ENCODE data around the gene PTPRG. TPM values are rescaled to one million over a fixed set of nuclear protein-coding genes. Genes with fewer than 3 reads are reported as not detected.

The PTPRG gene
- total and polyA plus RNA-seq, 5 experiments from 2014 or later, result not detected

GRCh38 chr3:61565569-61565968 is 4.2 kb downstream of the PTPRG start:
- POLR2A ChIA-PET, result no interaction called here
- H3K27ac Mint-ChIP-seq, result no peak overlapping the region
- peaks cover 21 to 43% (median 34%) of the 10 kb centered on the region in 5 donors for H3K27me3 Mint-ChIP-seq
- no peak overlapping the region for H3K4me3 Mint-ChIP-seq
- no peaks in the 10 kb centered on the region for H3K36me3 Mint-ChIP-seq
- ATAC-seq (no peak), DNase-seq (no peak)
- peaks cover 2 to 11% (median 6%) of the 10 kb centered on the region in 4 donors for H3K4me1 Mint-ChIP-seq
- peaks cover 0 to 2% (median 0%) of the 10 kb centered on the region in 9 donors for H3K9me3 Mint-ChIP-seq

GRCh38 chr3:61568127-61568526 is 6.8 kb downstream of the PTPRG start:
- DNase-seq (no peak), ATAC-seq (no peak)
- H3K27ac Mint-ChIP-seq, result no peak overlapping the region
- peaks cover 18 to 31% (median 24%) of the 10 kb centered on the region in 5 donors for H3K27me3 Mint-ChIP-seq
- H3K4me3 Mint-ChIP-seq, result no peak overlapping the region
- no peaks in the 10 kb centered on the region for H3K36me3 Mint-ChIP-seq
- peaks cover 0 to 5% (median 4%) of the 10 kb centered on the region in 4 donors for H3K4me1 Mint-ChIP-seq
- H3K9me3 Mint-ChIP-seq, result peaks cover 0 to 3% (median 0%) of the 10 kb centered on the region in 9 donors
- POLR2A ChIA-PET, result no interaction called here

GRCh38 chr3:61569856-61570580 is 8.6 kb downstream of the PTPRG start:
- POLR2A ChIA-PET, result no interaction called here
- H3K4me1 Mint-ChIP-seq, result no peaks in the 10 kb centered on the region
- peaks cover 11 to 20% (median 17%) of the 10 kb centered on the region in 5 donors for H3K27me3 Mint-ChIP-seq

GRCh38 chr3:61570813-61571212 is 9.4 kb downstream of the PTPRG start:
- H3K27ac Mint-ChIP-seq, result no peak overlapping the region
- no peaks in the 10 kb centered on the region for H3K4me1 Mint-ChIP-seq
- ATAC-seq (no peak), DNase-seq (no peak)
- peaks cover 0 to 7% (median 0%) of the 10 kb centered on the region in 9 donors for H3K9me3 Mint-ChIP-seq
- no peaks in the 10 kb centered on the region for H3K36me3 Mint-ChIP-seq
- no peak overlapping the region for H3K4me3 Mint-ChIP-seq
- peaks cover 6 to 17% (median 10%) of the 10 kb centered on the region in 5 donors for H3K27me3 Mint-ChIP-seq
- POLR2A ChIA-PET, result no interaction called here

More at GRCh38 chr3:61569856-61570580, 8.6 kb downstream of the PTPRG start:
- DNase-seq (no peak), ATAC-seq (no peak)
- no peak overlapping the region for H3K4me3 Mint-ChIP-seq
- H3K9me3 Mint-ChIP-seq, result peaks cover 0 to 7% (median 0%) of the 10 kb centered on the region in 9 donors
- no peak overlapping the region for H3K27ac Mint-ChIP-seq
- no peaks in the 10 kb centered on the region for H3K36me3 Mint-ChIP-seq

- POLR2A ChIA-PET, result no interaction called here
- no peak for ATAC-seq
- H3K27me3 Mint-ChIP-seq, result peaks cover under 1 to 14% (median 4%) of the 10 kb centered on the region in 5 donors
- H3K27ac Mint-ChIP-seq, result no peak overlapping the region
- peaks cover 0 to 7% (median 2%) of the 10 kb centered on the region in 9 donors for H3K9me3 Mint-ChIP-seq
- no peak overlapping the region for H3K4me3 Mint-ChIP-seq
- H3K36me3 Mint-ChIP-seq, result no peaks in the 10 kb centered on the region
- H3K4me1 Mint-ChIP-seq, result no peaks in the 10 kb centered on the region
- no peak for DNase-seq
Measured at GRCh38 chr3:61571516-61572336, 10.4 kb downstream of the PTPRG start.

GRCh38 chr3:61572879-61573278 is 11.5 kb downstream of the PTPRG start:
- H3K4me1 Mint-ChIP-seq, result no peaks in the 10 kb centered on the region
- H3K27me3 Mint-ChIP-seq, result peaks cover 0 to 11% (median 3%) of the 10 kb centered on the region in 5 donors
- POLR2A ChIA-PET, result no interaction called here

GRCh38 chr3:61573441-61573840 is 12.1 kb downstream of the PTPRG start:
- DNase-seq, result no peak
- no peaks in the 10 kb centered on the region for H3K4me1 Mint-ChIP-seq
- POLR2A ChIA-PET, result no interaction called here
- H3K27me3 Mint-ChIP-seq, result peaks cover 0 to 11% (median 1%) of the 10 kb centered on the region in 5 donors
- ATAC-seq, result no peak
- H3K4me3 Mint-ChIP-seq, result no peak overlapping the region
- no peaks in the 10 kb centered on the region for H3K36me3 Mint-ChIP-seq
- H3K9me3 Mint-ChIP-seq, result peaks cover 0 to 7% (median 2%) of the 10 kb centered on the region in 9 donors
- no peak overlapping the region for H3K27ac Mint-ChIP-seq

More at GRCh38 chr3:61572879-61573278, 11.5 kb downstream of the PTPRG start:
- Mint-ChIP-seq H3K36me3 (no peaks in the 10 kb centered on the region), H3K9me3 (peaks cover 0 to 7% (median 2%) of the 10 kb centered on the region in 9 donors), H3K4me3 (no peak overlapping the region), H3K27ac (no peak overlapping the region)
- DNase-seq (no peak), ATAC-seq (no peak)

- Mint-ChIP-seq H3K4me1 (no peaks in the 10 kb centered on the region), H3K27me3 (peaks cover 0 to 10% (median 4%) of the 10 kb centered on the region in 5 donors), H3K36me3 (no peaks in the 10 kb centered on the region), H3K9me3 (peaks cover 0 to 7% (median 2%) of the 10 kb centered on the region in 9 donors), H3K27ac (no peak overlapping the region), H3K4me3 (no peak overlapping the region)
- POLR2A ChIA-PET, result no interaction called here
- no peak for ATAC-seq
- no peak for DNase-seq
Measured at GRCh38 chr3:61574854-61575253, 13.5 kb downstream of the PTPRG start.

- no peak overlapping the region for H3K4me3 Mint-ChIP-seq
- H3K27me3 Mint-ChIP-seq, result peaks cover 0 to 12% (median 4%) of the 10 kb centered on the region in 5 donors
- H3K36me3 Mint-ChIP-seq, result no peaks in the 10 kb centered on the region
- no peak for DNase-seq
- ATAC-seq, result no peak
- H3K27ac Mint-ChIP-seq, result no peak overlapping the region
- H3K9me3 Mint-ChIP-seq, result peaks cover 0 to 7% (median 1%) of the 10 kb centered on the region in 9 donors
- POLR2A ChIA-PET, result no interaction called here
- no peaks in the 10 kb centered on the region for H3K4me1 Mint-ChIP-seq
Measured at GRCh38 chr3:61575893-61576292, 14.5 kb downstream of the PTPRG start.

GRCh38 chr3:61577760-61578159 is 16.4 kb downstream of the PTPRG start:
- H3K4me3 Mint-ChIP-seq, result no peak overlapping the region
- H3K9me3 Mint-ChIP-seq, result peaks cover 0 to 7% (median 0%) of the 10 kb centered on the region in 9 donors
- H3K27me3 Mint-ChIP-seq, result peaks cover 0 to 13% (median 4%) of the 10 kb centered on the region in 5 donors
- ATAC-seq (no peak), DNase-seq (no peak)
- H3K4me1 Mint-ChIP-seq, result no peaks in the 10 kb centered on the region
- POLR2A ChIA-PET, result no interaction called here
- H3K27ac Mint-ChIP-seq, result no peak overlapping the region
- H3K36me3 Mint-ChIP-seq, result no peaks in the 10 kb centered on the region

GRCh38 chr3:61578667-61579367 is 17.4 kb downstream of the PTPRG start:
- Mint-ChIP-seq H3K27me3 (peaks cover 0 to 18% (median 4%) of the 10 kb centered on the region in 5 donors), H3K27ac (no peak overlapping the region), H3K9me3 (peaks cover 0 to 7% (median 0%) of the 10 kb centered on the region in 9 donors), H3K36me3 (no peaks in the 10 kb centered on the region), H3K4me1 (no peaks in the 10 kb centered on the region), H3K4me3 (no peak overlapping the region)
- ATAC-seq, result no peak
- POLR2A ChIA-PET, result no interaction called here
- no peak for DNase-seq

GRCh38 chr3:61579685-61580084 is 18.3 kb downstream of the PTPRG start:
- ATAC-seq (no peak), DNase-seq (no peak)
- Mint-ChIP-seq H3K4me1 (no peaks in the 10 kb centered on the region), H3K4me3 (no peak overlapping the region), H3K36me3 (no peaks in the 10 kb centered on the region), H3K9me3 (peaks cover 0 to 5% (median 0%) of the 10 kb centered on the region in 9 donors), H3K27me3 (peaks cover 0 to 21% (median 4%) of the 10 kb centered on the region in 5 donors), H3K27ac (no peak overlapping the region)
- POLR2A ChIA-PET, result no interaction called here
